SJCRH30 (cell line): ENCODE data around the gene SNAP29. TPM values are rescaled to one million over a fixed set of nuclear protein-coding genes. Genes with fewer than 3 reads are reported as not detected.
A peak's percentile ranks its signal among the peaks of the same experiment; 100 is the strongest.
"Not testable (repeated sequence)": the region's sequence is repeated elsewhere in the genome, so short reads cannot be mapped to it uniquely, and the experiment has no call there.

Source experiments
- DNase-seq, 2 experiments: peaks; one replicate each; pipeline ENCODE4 v3.0.0-alpha.2; 2015 to 2020
- H3K27ac ChIP-seq: fragments of 250-450 bp; sonication (Bioruptor Pico); 2 replicates; pipeline ENCODE4 v1.5.1; 2020; ENCODE audit warnings: mild to moderate bottlenecking, moderate library complexity
- H3K27me3 ChIP-seq: fragments of 250-450 bp; sonication (Bioruptor Pico); 2 replicates; pipeline ENCODE4 v1.5.1; 2020; ENCODE audit warnings: mild to moderate bottlenecking, moderate library complexity
- H3K36me3 ChIP-seq: fragments of 250-450 bp; sonication (Bioruptor Pico); 2 replicates; pipeline ENCODE4 v1.5.1; 2020; ENCODE audit warnings: mild to moderate bottlenecking, moderate library complexity
- H3K4me1 ChIP-seq: fragments of 250-450 bp; sonication (Bioruptor Pico); 2 replicates; pipeline ENCODE4 v1.5.1; 2020; ENCODE audit warnings: mild to moderate bottlenecking, moderate library complexity
- H3K4me3 ChIP-seq: fragments of 250-450 bp; sonication (Bioruptor Pico); 2 replicates; pipeline ENCODE4 v1.5.1; 2020; ENCODE audit warnings: mild to moderate bottlenecking, moderate library complexity
- H3K9me3 ChIP-seq: fragments of 250-450 bp; sonication (Bioruptor Pico); replicated peaks from 2 replicates; pipeline ENCODE4 v1.5.1; 2020; ENCODE audit warnings: mild to moderate bottlenecking, moderate library complexity
- total RNA-seq: library from RNA; depleted of rRNA; stranded (reverse); fragments of >200 nt; shearing (Covaris generic); gene quantifications from 2 replicates; pipeline ENCODE4 v1.2.3, GENCODE V29; 2014; rRNA removed

Gene SNAP29
- 15.5 and 17.7 TPM in 2 replicates for total RNA-seq

GRCh38 chr22:20858615-20859416, at the start of gene SNAP29, which contains the start of gene PI4KA:
Gene SNAP29 (plus strand): TSS chr22:20859007. CDS start chr22:20859111, 104 bp downstream.
Gene PI4KA (minus strand): TSS chr22:20858811. CDS start chr22:20858725, 86 bp downstream.
- no peaks in the 10 kb centered on the region for H3K9me3 ChIP-seq
- no peaks in the 10 kb centered on the region for H3K36me3 ChIP-seq
- DNase-seq = peak; percentile 98 to 99
- H3K27me3 ChIP-seq = no peaks in the 10 kb centered on the region
- peak within 1 kb of the TSS; percentile 77 for H3K4me3 ChIP-seq
- peak within 1 kb of the TSS; percentile 37; the same call in 1 of the 2 replicates for H3K27ac ChIP-seq
- 0 out of 2 replicates have a peak, but pooled peaks cover 3% of the 10 kb centered on the region for H3K4me1 ChIP-seq

GRCh38 chr22:20809538-20810185, 49.1 kb upstream of the SNAP29 start:
- H3K27me3 ChIP-seq = no peaks in the 10 kb centered on the region
- H3K27ac ChIP-seq = no peak overlapping the region
- DNase-seq = no peak
- H3K4me3 ChIP-seq = no peak overlapping the region
- H3K36me3 ChIP-seq = peaks cover 34% of the 10 kb centered on the region
- H3K4me1 ChIP-seq = 0 out of 2 replicates have a peak, but pooled peaks cover 2% of the 10 kb centered on the region
- H3K9me3 ChIP-seq = no peaks in the 10 kb centered on the region

GRCh38 chr22:20810645-20811044, 48.2 kb upstream of the SNAP29 start:
- Histone ChIP-seq H3K36me3 (peaks cover 30% of the 10 kb centered on the region), H3K27me3 (no peaks in the 10 kb centered on the region)

GRCh38 chr22:20811171-20811570, 47.6 kb upstream of the SNAP29 start:
- DNase-seq = no peak
- 0 out of 2 replicates have a peak, but pooled peaks cover 2% of the 10 kb centered on the region for H3K4me1 ChIP-seq
- H3K9me3 ChIP-seq = no peaks in the 10 kb centered on the region
- H3K27me3 ChIP-seq = no peaks in the 10 kb centered on the region
- no peak overlapping the region for H3K4me3 ChIP-seq
- H3K27ac ChIP-seq = no peak overlapping the region
- H3K36me3 ChIP-seq = peaks cover 28% of the 10 kb centered on the region

More at GRCh38 chr22:20810645-20811044, 48.2 kb upstream of the SNAP29 start:
- H3K9me3 ChIP-seq = no peaks in the 10 kb centered on the region
- H3K27ac ChIP-seq = no peak overlapping the region
- DNase-seq = no peak
- H3K4me1 ChIP-seq = 0 out of 2 replicates have a peak, but pooled peaks cover 2% of the 10 kb centered on the region
- no peak overlapping the region for H3K4me3 ChIP-seq

GRCh38 chr22:20811971-20812660, 46.7 kb upstream of the SNAP29 start:
- Histone ChIP-seq H3K4me3 (no peak overlapping the region), H3K9me3 (no peaks in the 10 kb centered on the region)
- DNase-seq = no peak

GRCh38 chr22:20813056-20813455, 45.8 kb upstream of the SNAP29 start:
- Histone ChIP-seq H3K27me3 (no peaks in the 10 kb centered on the region), H3K36me3 (peaks cover 26% of the 10 kb centered on the region), H3K4me1 (no peaks in the 10 kb centered on the region), H3K27ac (no peak overlapping the region), H3K9me3 (no peaks in the 10 kb centered on the region), H3K4me3 (no peak overlapping the region)
- DNase-seq = no peak

More at GRCh38 chr22:20811971-20812660, 46.7 kb upstream of the SNAP29 start:
- no peaks in the 10 kb centered on the region for H3K27me3 ChIP-seq
- H3K27ac ChIP-seq = no peak overlapping the region
- peaks cover 24% of the 10 kb centered on the region for H3K36me3 ChIP-seq
- 0 out of 2 replicates have a peak, but pooled peaks cover 2% of the 10 kb centered on the region for H3K4me1 ChIP-seq

GRCh38 chr22:20814221-20814808, 44.5 kb upstream of the SNAP29 start:
- Histone ChIP-seq H3K4me3 (no peak overlapping the region), H3K27ac (no peak overlapping the region), H3K9me3 (no peaks in the 10 kb centered on the region), H3K36me3 (peaks cover 29% of the 10 kb centered on the region), H3K4me1 (no peaks in the 10 kb centered on the region), H3K27me3 (no peaks in the 10 kb centered on the region)
- DNase-seq = no peak

- H3K4me1 ChIP-seq = no peaks in the 10 kb centered on the region
- no peak overlapping the region for H3K4me3 ChIP-seq
- H3K27ac ChIP-seq = no peak overlapping the region
- DNase-seq = no peak
- H3K27me3 ChIP-seq = no peaks in the 10 kb centered on the region
- H3K36me3 ChIP-seq = peaks cover 35% of the 10 kb centered on the region
- no peaks in the 10 kb centered on the region for H3K9me3 ChIP-seq
These were observed 43.2 kb upstream of the SNAP29 start for GRCh38 chr22:20815477-20816050.

GRCh38 chr22:20816559-20816958, 42.2 kb upstream of the SNAP29 start:
- no peaks in the 10 kb centered on the region for H3K27me3 ChIP-seq
- no peak for DNase-seq
- no peaks in the 10 kb centered on the region for H3K9me3 ChIP-seq
- H3K4me3 ChIP-seq = no peak overlapping the region
- H3K27ac ChIP-seq = no peak overlapping the region
- H3K36me3 ChIP-seq = peaks cover 35% of the 10 kb centered on the region
- no peaks in the 10 kb centered on the region for H3K4me1 ChIP-seq

GRCh38 chr22:20818471-20818870, 40.3 kb upstream of the SNAP29 start:
- Histone ChIP-seq H3K27me3 (no peaks in the 10 kb centered on the region), H3K4me3 (no peak overlapping the region), H3K9me3 (no peaks in the 10 kb centered on the region), H3K36me3 (peaks cover 34% of the 10 kb centered on the region), H3K27ac (no peak overlapping the region), H3K4me1 (no peaks in the 10 kb centered on the region)
- no peak for DNase-seq

- Histone ChIP-seq H3K36me3 (peaks cover 25% of the 10 kb centered on the region), H3K9me3 (no peaks in the 10 kb centered on the region), H3K27ac (no peak overlapping the region), H3K4me3 (no peak overlapping the region), H3K27me3 (no peaks in the 10 kb centered on the region), H3K4me1 (no peaks in the 10 kb centered on the region)
- DNase-seq = no peak
These were observed 39.3 kb upstream of the SNAP29 start for GRCh38 chr22:20819471-20819870.

GRCh38 chr22:20821717-20822239, 37.0 kb upstream of the SNAP29 start:
- not testable (repeated sequence) for H3K27ac ChIP-seq, H3K27me3 ChIP-seq, H3K4me1 ChIP-seq, H3K9me3 ChIP-seq, DNase-seq, H3K4me3 ChIP-seq
- peaks cover 22% of the 10 kb centered on the region for H3K36me3 ChIP-seq

GRCh38 chr22:20822240-20822639, 36.6 kb upstream of the SNAP29 start:
- Histone ChIP-seq H3K4me3 (no peak overlapping the region), H3K4me1 (no peaks in the 10 kb centered on the region), H3K36me3 (peaks cover 17% of the 10 kb centered on the region), H3K9me3 (no peaks in the 10 kb centered on the region), H3K27me3 (no peaks in the 10 kb centered on the region), H3K27ac (no peak overlapping the region)
- DNase-seq = no peak

- no peak overlapping the region for H3K27ac ChIP-seq
- H3K36me3 ChIP-seq = peaks cover 17% of the 10 kb centered on the region
- no peaks in the 10 kb centered on the region for H3K4me1 ChIP-seq
- H3K4me3 ChIP-seq = no peak overlapping the region
- no peaks in the 10 kb centered on the region for H3K27me3 ChIP-seq
- H3K9me3 ChIP-seq = no peaks in the 10 kb centered on the region
- no peak for DNase-seq
These were observed 35.5 kb upstream of the SNAP29 start for GRCh38 chr22:20823264-20823663.
